ENCODE results near the gene PHF2. TPM values are rescaled to one million over a fixed set of nuclear protein-coding genes. Genes with fewer than 3 reads are reported as not detected.
A peak's percentile ranks its signal among the peaks of the same experiment; 100 is the strongest.

The PHF2 gene
- total RNA-seq, 1 experiment from 2014 or later, result 17.4 TPM

DNA sequence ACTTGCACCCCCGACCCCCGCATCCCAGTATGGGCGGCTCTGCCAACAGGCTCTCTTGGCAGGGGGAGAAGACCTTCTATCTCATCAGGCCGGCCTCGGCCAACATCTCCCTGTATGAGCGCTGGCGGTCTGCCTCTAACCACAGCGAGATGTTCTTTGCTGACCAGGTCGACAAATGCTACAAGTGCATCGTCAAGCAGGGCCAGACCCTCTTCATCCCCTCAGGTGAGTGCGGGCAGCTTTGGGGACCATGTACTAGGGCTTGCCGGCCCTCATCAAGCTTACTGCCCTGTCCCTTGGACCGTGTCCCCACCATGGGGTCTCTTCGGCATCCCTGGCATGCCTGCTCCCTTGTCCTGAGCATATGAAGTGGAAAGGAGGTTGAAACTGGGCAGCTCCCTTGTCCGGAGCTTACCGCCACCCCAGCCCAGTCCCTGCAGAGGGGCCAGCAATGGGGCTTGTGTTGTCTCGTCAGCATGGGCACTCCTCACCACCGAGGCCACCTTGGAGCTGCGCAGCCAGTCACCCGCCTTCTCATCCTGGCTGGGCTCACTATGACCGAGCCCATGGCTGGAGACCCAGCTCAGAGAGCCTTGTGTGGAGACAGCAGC lies 78.1 kb downstream of the PHF2 start:
- Histone ChIP-seq H3K27me3 (ENCODE audit: insufficient read depth, low read length) (no peaks in the 10 kb centered on the region), H3K9ac (ENCODE audit: extremely low read depth, insufficient read length, low read length) (no peak overlapping the region), H3K79me1 (ENCODE audit: insufficient read depth, low read depth, low read length, poor library complexity, severe bottlenecking) (no peaks in the 10 kb centered on the region), H3K27ac (ENCODE audit: insufficient read length, low read depth, low read length) (no peak overlapping the region), H2BK120ac (ENCODE audit: low read depth, low read length, poor library complexity, severe bottlenecking) (no peak overlapping the region), H2BK20ac (ENCODE audit: low read depth, low read length, poor library complexity, severe bottlenecking) (no peak overlapping the region), H3K14ac (ENCODE audit: insufficient read depth, low read length) (no peak overlapping the region; the same call in 1 of the 2 replicates), H2AFZ (ENCODE audit: low read length) (no peak overlapping the region), H4K20me1 (ENCODE audit: control insufficient read depth, insufficient read depth, insufficient read length) (no peaks in the 10 kb centered on the region), H2BK12ac (ENCODE audit: insufficient read length, low read depth, low read length) (no peak overlapping the region), H3K4me2 (ENCODE audit: insufficient read depth, insufficient read length, low read length) (no peak overlapping the region), H4K5ac (ENCODE audit: insufficient read length, low read depth, low read length) (no peak overlapping the region), H3K56ac (ENCODE audit: insufficient read length, low read depth, low read length) (no peak overlapping the region), H4K91ac (ENCODE audit: insufficient read length, low read depth, low read length) (no peak overlapping the region), H3K23ac (ENCODE audit: insufficient read length, low read depth, low read length) (no peak overlapping the region), H2BK15ac (ENCODE audit: low read depth, low read length) (no peak overlapping the region), H2AK5ac (ENCODE audit: insufficient read length, low read length) (no peak overlapping the region), H3K23me2 (ENCODE audit: insufficient read length, low read depth, low read length, poor library complexity, severe bottlenecking) (no peaks in the 10 kb centered on the region), H3K4ac (ENCODE audit: low read depth, low read length) (no peak overlapping the region), H3K9me3 (ENCODE audit: control insufficient read depth, low read depth, low read length) (no peaks in the 10 kb centered on the region), H3K4me1 (ENCODE audit: insufficient read depth, low read length) (no peaks in the 10 kb centered on the region), H3T11ph (ENCODE audit: low read length) (no peak overlapping the region), H3K79me2 (ENCODE audit: insufficient read depth, low read length) (no peaks in the 10 kb centered on the region), H4K8ac (replicated peaks; ENCODE audit: insufficient read length, low read depth, low read length) (no peak overlapping the region), H3K18ac (ENCODE audit: insufficient read length, low read depth, low read length) (no peak overlapping the region), H2BK5ac (ENCODE audit: insufficient read length, low read length) (no peak overlapping the region)
- peak overlapping the region in 1 of 3 experiments; percentile 85; a peak in 2 of 7 replicates for H3K27ac Mint-ChIP-seq
- DNase-seq, result no peak
- TF ChIP-seq, protein P1, sequence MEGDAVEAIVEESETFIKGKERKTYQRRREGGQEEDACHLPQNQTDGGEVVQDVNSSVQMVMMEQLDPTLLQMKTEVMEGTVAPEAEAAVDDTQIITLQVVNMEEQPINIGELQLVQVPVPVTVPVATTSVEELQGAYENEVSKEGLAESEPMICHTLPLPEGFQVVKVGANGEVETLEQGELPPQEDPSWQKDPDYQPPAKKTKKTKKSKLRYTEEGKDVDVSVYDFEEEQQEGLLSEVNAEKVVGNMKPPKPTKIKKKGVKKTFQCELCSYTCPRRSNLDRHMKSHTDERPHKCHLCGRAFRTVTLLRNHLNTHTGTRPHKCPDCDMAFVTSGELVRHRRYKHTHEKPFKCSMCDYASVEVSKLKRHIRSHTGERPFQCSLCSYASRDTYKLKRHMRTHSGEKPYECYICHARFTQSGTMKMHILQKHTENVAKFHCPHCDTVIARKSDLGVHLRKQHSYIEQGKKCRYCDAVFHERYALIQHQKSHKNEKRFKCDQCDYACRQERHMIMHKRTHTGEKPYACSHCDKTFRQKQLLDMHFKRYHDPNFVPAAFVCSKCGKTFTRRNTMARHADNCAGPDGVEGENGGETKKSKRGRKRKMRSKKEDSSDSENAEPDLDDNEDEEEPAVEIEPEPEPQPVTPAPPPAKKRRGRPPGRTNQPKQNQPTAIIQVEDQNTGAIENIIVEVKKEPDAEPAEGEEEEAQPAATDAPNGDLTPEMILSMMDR (conservative IDR thresholded peaks at IDR 0.05), result no peak
- H3K4me1 Mint-ChIP-seq, result no peaks in the 10 kb centered on the region
- no peak overlapping the region for H3K4me3 Mint-ChIP-seq
- whole genome bisulfite sequencing (ENCODE audit: extremely low coverage, insufficient read length, low lambda C conversion rate), result no CpG with 5 or more reads among the region's 21 CpGs
- H3K27me3 Mint-ChIP-seq (ENCODE audit: low read depth), result no peaks in the 10 kb centered on the region
- no peaks in the 10 kb centered on the region for H3K9me3 Mint-ChIP-seq
- H3K36me3 Mint-ChIP-seq (ENCODE audit: insufficient read depth in 1 of 3, low read depth in 3 of 3), result peaks cover 0 to 26% (median 5%) of the 10 kb centered on the region in 3 experiments; a peak in 4 of 7 replicates

All from H9 (cell line).